Stromal cell of bone marrow (primary cell): ENCODE data around the gene MAP2K1.
"Not testable (repeated sequence)": the region's sequence is repeated elsewhere in the genome, so short reads cannot be mapped to it uniquely, and the experiment has no call there.

Experiments used
- DNase-seq: peaks from one replicate; pipeline ENCODE4 v3.0.0-alpha.2; 2012; ENCODE audit warnings: low read depth

The MAP2K1 gene

GRCh38 chr15:66424963-66425612 is 38.4 kb downstream of the MAP2K1 start:
- DNase-seq, result no peak

- no peak for DNase-seq
These were observed 39.1 kb downstream of the MAP2K1 start for GRCh38 chr15:66425837-66426236.

- no peak for DNase-seq
These were observed 42.4 kb downstream of the MAP2K1 start for GRCh38 chr15:66429117-66429516.

DNA sequence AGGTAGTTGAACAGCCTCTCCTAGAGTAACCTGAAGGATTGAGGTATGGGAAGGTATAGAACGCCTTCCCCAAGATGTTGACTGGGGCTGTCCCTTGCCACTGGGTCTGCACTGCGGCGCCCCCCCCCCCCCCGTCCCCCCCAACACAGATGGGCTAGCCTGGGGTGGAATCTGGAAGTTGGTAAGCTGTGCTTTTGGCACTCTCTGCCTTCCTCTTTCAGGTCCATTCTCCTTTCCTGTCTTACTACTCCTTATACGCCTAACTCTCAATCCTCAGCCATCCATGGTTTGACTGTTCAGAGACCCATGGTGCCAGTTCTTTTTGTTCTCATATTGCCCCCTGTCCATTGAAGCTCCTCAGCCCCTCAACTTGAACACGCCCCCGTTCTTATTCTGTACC is 42.8 kb downstream of the MAP2K1 start:
- no peak for DNase-seq

DNA sequence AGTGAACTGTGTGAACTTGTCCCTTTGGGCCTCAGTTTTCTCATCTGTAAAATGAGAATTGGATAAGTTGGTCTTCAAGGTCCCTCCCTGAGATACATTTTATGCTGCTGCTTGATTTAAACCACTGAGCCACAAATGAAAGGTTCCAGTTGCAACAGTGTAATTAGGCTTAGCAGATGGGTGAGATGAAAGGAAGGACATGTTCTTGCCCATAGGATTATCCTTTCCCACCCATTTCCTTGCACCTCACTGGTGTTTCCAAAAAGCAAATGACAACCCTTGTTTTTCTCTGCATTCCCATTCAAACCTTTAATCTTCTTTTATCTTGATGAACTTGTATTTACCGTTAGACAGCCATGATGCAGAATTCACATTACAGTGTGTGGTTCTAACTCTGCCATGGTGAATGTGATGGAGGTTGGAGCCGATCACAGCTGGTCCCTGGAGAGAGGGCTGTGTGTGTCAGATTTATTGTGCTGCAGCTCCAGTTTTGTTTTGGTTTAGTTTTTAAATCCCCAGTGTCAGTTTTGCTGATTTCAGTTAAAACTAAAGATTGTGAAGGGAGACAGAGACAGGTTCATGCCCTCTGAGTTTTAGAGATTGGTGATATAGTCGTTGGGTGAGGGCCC is 44.0 kb downstream of the MAP2K1 start:
- no peak for DNase-seq

- no peak for DNase-seq
These were observed 47.0 kb downstream of the MAP2K1 start for GRCh38 chr15:66433726-66434125.

DNA sequence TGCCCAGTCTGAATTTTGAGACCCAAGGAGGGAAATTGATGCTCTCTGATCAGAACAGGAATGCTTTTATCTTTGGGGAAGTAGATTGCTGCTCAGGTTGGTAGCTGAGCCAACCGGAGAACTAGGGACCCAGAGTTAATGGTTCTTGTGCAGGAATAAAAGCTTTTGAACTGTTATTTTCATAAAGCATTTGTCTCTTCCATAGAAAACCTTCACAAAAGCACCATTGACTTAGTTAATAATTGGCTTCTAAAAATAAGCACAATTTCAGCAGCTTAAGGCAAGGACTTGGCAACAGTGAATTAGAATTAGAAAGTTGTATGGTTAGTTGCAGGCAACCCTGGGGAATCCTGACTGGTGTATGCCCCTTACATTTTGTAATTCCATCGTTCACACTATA is 53.8 kb downstream of the MAP2K1 start:
- DNase-seq, result no peak

DNA sequence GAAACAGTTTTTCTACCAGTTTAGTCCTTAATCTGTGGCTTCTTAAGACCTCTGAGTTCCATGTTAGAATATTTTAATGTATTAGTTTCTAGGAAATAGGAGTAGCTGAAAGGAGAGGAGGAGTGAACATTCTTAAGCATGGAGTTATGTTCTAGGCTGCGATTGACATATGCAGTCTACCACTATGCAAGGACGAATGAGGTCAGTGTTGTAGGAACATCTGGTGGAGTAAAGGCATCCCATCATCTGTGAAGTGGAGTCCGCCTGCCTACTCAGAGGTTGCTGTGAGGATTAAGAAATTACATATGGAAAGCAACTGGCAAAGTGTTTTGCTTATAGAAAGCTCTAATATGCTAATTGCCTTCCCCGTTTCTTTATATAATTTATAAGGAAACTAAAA is 65.7 kb downstream of the MAP2K1 start:
- no peak for DNase-seq

GRCh38 chr15:66452971-66453580 is 66.4 kb downstream of the MAP2K1 start:
- DNase-seq, result no peak

- no peak for DNase-seq
These were observed 67.4 kb downstream of the MAP2K1 start for GRCh38 chr15:66454143-66454542.

GRCh38 chr15:66456211-66456610 is 69.5 kb downstream of the MAP2K1 start:
- DNase-seq, result no peak

- no peak for DNase-seq
These were observed 73.3 kb downstream of the MAP2K1 start for GRCh38 chr15:66459818-66460615.

- DNase-seq, result not testable (repeated sequence)
These were observed 74.6 kb downstream of the MAP2K1 start for GRCh38 chr15:66461294-66461693.

DNA sequence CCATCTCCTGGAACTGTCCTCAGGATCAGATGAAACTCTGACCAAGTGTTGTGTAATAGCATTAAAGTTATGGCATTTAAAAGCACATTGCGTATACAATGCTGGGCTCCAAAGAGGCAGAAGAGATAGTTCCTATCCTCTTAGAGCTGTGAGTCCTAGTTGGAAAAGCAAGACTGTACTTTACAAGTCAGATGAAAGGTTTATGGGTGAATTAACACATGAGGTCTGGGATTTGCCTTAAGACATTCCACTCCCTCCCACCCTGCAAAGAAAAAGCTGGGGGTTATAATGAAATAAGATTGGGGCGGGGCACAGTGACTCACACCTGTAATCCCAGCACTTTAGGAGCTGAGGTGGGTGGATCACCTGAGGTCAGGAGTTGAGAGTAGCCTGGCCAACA is 75.2 kb downstream of the MAP2K1 start:
- no peak for DNase-seq

GRCh38 chr15:66462627-66463026 is 75.9 kb downstream of the MAP2K1 start:
- no peak for DNase-seq

- not testable (repeated sequence) for DNase-seq
These were observed 78.6 kb downstream of the MAP2K1 start for GRCh38 chr15:66465294-66465693.

- not testable (repeated sequence) for DNase-seq
These were observed 80.7 kb downstream of the MAP2K1 start for GRCh38 chr15:66467162-66468040.

DNA sequence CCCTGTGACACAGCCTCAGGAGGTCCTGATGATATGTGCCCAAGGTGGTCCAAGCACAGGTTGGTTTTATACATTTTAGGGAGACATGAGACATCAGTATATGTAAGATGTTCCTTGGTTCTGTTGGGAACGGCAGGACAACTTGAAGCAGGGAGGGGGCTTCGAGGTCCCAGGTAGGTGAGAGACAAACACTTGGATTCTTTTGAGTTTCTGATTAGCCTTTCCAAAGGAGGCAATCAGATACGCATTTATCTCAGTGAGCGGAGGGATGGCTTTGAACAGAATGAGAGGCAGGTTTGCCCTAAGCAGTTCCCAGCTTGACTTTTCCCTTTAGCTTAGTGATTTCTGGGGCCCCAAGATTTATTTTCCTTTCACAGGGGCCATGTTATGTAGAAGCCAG is 84.1 kb downstream of the MAP2K1 start:
- DNase-seq, result not testable (repeated sequence)

DNA sequence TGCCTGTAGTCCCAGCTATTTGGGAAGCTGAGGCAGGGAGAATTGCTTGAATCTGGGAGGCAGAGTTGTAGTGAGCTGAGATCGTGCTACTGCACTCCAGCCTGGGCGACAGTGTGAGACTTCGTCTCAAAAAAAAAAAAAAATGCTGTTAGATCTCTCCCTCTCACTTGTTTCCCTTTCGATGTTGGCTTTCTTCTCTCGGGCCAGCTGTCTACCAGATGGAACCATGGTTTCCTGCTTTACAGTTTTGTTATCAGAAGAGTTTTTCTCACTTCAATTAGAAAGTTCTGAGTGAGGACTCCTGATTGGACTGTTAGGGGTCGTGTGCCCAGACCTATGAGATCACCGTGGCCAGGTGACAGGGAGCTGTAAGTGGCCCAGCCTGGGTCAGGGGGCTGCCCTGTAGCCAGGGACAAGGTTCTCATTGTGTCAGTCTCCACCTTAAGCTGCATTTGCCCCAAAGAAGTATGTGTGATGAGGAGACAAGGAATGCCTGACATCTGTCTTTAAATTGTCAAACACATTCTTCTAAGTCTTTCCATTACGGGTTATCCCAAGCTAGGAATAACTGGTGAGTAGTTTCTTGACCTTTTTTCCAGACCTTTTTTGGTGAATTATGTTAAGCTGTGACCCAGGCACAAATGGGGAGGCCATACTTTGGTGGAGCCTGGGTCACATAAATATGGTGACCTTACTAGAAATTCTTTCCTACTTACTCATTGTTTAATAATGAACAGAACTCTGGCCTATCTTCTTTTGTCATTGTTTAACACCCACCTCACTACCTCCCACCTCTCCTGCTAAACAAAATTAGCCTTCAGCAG is 85.7 kb downstream of the MAP2K1 start:
- peak; percentile 13 for DNase-seq

DNA sequence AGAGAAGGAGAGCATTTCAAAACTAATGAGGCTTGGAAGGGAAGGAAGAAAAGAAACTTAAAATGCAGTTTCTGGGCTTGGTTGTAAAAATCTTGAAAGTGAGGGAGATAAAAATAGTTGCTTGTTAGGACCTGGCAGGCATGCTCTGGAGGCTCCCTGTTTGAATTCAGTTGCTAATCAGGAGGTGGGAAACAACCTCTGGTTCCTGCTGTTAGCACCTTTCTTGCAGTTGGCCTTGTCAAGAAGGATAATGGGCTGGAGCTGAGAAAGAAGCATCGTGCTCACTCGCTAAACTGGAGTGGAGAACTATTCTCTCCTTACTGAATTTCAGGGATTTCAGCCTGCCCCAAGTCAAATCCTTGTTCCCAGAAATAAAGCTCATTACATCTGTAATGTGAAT is 87.4 kb downstream of the MAP2K1 start:
- DNase-seq, result no peak

DNA sequence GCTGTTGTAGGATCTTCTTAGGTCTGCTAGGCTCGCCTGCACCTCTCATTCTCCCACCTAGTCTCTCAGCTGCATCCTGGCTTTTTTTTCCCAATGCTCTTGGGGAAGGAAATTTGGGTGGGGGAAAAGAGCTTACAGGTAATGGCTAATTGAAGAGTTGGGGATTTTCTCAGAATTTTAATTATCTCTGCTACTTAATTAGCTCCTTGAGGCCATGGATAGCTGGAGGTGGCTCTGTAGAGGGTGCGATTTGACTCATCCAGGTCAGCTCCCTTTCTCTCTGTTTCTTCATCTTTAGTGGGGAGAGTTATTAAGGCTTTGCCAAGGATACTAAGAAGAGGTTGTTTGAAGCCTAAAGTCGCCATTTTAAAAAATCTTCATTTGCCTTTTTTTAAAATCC is 88.3 kb downstream of the MAP2K1 start:
- no peak for DNase-seq
